GM18867 (cell line): ENCODE data around the gene PDGFRB.
"Not testable (repeated sequence)": the region's sequence is repeated elsewhere in the genome, so short reads cannot be mapped to it uniquely, and the experiment has no call there.

Source experiments
- ATAC-seq: cut with Tn5 transposase; IDR thresholded peaks from one replicate; pipeline ENCODE4 v1.9.1; 2021; ENCODE audit warnings: mild to moderate bottlenecking, moderate library complexity; ENCODE audit not compliant: unreplicated experiment

The PDGFRB gene

DNA sequence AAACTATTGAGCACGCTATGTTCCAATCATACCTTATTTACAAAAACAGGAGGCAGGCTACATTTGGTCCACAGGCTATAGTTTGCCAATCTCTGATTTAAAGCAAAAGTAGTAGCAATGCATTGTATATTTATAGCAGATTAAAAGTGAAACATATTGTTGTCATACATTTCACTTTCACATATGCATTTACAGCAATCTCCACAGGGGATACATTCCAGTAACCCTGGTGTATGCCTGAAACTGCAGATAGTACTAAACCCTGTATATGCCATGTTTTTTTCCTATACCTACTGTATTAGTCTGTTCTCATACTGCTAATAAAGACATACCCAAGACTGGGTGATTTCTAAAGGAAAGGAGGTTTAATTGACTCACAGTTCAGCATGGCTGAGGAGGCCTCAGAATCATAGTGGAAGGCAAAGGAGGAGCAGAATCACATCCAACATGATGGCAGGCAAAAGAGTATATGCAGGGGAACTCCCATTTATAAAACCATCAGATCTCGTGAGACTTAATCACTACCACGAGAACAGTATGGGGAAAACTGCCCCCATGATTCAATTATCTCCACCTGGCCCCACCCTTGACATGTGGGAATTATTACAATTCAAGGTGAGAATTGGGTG, 63.4 kb downstream of the PDGFRB start:
- no peak for ATAC-seq

DNA sequence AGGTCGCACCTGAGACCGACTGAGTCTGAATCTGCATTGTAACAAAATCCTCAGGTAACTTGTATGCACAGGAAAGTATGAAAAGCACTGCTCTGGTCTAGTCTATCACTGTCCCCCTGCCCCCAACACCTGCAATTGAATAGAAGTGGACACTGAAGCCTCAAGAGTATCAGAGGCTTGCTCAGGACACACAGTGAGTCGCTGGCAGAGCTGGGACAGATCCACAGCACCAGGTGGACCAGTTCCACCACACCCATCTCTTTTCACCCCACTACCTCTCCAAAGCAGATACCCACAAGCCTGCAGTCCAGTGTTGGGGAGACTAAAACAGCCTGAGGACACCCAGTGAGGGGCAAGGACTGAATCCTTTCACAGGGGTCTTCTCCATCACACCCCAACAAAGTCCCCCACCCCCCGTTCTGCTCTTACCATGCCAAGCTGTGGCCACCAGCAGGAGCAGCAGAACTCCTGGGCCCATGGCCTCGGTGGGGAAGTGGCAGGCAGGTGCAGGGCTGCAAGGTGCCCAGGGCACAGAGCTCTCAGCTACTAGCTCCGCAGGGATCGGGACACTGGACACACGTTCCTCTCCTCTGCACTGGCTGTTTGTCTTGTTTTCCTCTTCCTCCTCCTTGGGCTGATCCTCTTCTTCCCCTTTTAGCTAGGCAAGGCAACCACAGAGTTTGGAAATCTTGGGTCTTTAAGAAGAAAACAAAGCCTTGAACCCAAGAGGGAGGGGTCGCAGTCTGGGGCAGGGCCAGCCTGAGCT, 69.5 kb downstream of the PDGFRB start, which contains the start of gene CSF1R:
Gene CSF1R, minus strand, starts transcription at position 605 of the 766 bp plus-strand sequence. Its CDS starts 127 bp downstream, at position 478.
- ATAC-seq = no peak

DNA sequence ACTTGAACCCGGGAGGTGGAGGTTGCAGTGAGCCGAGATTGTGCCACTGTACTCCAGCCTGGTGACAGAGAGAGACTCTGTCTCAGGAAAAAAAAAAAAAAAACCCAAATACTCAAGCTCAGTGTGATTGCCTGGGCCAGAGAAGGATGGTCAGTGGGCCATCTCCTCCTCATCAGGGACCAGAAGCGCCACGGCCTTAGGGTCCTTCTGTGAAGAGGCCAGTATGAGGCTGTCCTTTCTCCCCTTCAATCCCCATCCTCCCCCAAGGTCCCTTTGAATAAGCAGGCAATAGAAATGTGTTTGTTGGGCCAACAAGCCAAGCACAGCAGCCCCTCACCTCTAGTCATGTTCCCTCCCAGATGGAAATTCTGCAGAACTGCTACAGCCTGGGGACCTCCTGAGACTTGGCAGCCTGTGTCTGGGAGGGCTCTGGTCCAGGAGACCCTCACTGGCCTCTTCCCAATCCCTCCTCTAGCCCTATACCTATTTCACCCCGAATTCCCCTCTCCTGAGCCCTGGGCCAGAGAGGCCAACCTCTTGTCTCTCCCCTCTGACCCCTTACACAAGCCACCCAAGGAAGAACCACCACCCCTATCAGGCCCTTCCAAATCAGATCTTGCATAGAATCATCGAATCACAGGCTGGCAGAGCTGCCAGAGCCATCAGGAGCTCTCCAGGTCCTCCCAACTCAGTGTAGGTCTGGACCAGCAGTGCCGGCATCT, 70.3 kb downstream of the PDGFRB start:
- ATAC-seq = no peak

DNA sequence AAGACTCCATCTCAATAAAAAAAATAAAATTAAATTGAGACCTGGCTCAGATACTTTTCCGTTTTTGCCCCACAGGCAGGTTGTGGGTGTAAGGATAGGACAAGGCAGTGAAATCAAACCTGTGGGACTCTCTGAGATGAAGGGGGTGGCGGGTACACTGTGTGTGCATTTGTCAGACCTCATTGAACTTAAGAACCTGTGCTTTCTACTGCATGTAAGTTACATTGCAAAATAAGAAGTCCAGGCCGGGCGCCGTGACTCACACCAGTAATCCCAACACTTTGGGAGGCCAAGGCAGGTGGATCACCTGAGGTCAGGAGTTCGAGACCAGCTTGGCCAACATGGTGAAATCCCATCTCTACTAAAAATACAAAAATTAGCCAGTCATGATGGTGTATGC, 70.9 kb downstream of the PDGFRB start:
- ATAC-seq = not testable (repeated sequence)

DNA sequence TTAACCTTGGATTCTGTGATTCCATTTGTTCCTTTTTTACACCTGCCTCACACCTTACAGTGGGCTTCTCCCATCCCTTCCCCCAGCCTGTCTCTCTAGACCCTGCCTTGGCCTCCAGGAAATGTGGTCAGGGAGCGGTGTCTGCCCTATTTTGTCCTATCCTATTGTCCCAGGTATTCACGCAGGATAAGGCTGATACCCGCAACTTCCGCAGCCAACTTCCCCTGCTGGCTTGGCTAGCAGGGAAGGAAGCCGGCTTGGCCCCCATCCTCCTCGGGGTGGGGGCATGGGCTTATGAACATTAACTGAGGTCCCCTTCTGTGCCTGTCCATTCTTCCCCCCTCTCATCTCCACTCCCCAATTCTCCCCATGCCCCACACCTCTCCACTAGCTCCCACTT, 72.8 kb downstream of the PDGFRB start:
- no peak for ATAC-seq

DNA sequence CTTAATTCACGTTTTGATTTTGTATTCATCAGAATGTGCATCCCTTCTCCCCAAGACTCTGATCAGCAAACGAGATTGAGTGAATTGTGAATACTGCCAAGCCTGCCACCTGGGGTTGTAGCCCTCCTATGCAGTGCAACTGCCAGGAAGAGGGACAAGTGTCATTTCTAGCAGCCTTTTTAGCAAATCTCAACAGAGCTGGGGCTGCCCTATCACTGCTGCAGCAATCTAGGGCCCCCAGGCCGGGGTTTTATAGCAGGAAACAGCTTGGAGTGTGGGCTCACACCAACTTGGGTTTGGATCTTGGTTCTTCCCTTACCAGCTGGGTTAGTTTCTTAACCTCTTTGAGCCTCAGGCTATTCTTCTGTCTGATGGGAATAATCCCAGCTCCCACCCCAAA, 73.3 kb downstream of the PDGFRB start:
- ATAC-seq = no peak

DNA sequence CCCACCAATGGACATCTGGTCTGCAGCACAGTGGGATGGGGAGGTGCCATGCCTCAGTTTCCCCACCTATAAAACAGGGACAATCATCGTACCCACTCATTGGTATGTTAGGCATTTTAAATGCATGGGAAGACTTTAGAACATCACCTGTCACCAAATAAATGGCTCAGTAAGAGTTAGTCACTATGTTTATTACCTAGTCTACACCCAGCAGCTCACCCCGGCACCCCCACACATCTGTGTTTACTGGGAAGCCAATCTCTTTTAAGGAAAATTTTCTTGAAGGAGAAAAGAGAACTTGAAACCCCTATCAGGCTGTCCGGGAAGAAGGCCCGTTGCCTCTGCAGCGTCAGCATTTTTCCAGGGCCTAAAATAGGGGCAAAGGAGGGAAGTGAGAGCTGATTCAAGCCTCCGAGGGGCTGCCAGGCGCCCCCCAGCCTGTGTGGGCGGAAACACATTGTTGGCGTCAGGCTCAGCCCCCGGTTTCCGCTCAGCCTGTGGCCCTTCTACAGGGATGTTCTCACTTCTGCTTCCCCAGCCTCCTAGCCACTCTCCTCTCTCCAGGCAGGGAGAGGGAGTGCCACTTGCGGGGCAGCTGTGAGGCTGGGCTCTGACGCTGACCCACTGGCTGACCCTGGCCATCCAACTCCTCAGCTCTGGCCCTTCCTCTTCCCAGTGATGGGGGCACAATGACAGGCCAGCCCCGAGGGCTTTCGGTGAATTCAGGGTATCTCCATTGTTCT, 73.9 kb downstream of the PDGFRB start:
- ATAC-seq = no peak

DNA sequence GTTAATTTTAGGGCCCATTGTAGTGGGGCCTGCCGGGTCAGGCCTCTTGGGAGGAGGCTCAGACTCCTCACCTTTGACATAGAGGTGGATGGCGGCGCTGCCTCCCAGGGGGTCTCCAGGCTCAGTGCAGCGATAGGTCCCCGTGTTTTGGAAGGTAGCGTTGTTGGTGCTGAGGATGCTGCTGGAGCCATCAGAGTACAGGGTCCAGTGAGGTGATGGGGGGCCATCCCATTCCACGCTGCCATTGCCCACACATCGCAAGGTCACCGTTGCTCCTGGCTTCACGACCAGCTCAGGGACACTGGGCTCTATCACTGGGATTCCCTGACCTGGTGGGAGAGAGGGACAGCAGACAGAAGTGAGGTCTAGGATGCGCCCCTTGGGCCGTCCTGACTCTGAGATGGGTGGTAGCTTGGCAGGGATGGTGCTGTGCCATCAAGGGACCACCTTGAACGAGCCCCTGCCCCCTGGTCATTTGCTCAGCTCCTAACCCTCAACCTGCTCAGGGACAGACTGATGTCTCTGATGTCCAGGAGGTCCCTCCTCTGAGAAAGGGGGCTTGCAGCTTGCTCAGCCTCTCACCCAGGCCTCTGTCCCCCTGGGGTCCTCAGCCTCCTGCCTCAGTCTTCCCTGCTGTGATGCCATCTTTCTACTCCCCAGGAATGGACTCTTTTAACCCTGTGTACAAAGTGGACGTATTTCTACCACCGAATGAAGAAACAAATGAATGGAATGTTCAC, 74.8 kb downstream of the PDGFRB start:
- no peak for ATAC-seq

DNA sequence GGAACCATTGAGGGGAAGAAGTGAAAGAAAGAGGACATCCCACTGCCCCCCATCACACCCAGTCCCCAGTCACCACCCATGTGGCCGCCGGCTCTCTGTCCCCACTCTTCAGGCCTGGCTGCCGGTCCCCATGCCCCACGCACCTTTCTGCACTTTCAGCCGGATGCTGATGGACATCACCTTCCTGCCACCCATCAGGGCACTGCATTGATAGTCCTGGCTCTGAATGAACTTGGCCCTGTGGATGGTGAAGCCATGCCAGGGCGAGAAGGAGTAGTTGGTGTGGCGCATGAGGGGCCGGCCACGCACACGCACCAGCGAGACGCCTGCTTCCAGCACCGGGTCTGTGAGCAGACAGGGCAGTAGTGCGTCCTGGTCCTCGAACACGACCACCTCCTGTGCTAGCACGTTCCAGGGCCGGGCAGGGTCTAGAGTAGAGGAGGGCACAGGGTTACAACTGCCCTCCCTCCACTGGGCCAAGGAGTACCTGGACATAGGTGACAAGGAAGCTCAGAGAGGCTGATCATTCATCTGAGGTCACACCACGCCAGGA, 75.7 kb downstream of the PDGFRB start:
- no peak for ATAC-seq

DNA sequence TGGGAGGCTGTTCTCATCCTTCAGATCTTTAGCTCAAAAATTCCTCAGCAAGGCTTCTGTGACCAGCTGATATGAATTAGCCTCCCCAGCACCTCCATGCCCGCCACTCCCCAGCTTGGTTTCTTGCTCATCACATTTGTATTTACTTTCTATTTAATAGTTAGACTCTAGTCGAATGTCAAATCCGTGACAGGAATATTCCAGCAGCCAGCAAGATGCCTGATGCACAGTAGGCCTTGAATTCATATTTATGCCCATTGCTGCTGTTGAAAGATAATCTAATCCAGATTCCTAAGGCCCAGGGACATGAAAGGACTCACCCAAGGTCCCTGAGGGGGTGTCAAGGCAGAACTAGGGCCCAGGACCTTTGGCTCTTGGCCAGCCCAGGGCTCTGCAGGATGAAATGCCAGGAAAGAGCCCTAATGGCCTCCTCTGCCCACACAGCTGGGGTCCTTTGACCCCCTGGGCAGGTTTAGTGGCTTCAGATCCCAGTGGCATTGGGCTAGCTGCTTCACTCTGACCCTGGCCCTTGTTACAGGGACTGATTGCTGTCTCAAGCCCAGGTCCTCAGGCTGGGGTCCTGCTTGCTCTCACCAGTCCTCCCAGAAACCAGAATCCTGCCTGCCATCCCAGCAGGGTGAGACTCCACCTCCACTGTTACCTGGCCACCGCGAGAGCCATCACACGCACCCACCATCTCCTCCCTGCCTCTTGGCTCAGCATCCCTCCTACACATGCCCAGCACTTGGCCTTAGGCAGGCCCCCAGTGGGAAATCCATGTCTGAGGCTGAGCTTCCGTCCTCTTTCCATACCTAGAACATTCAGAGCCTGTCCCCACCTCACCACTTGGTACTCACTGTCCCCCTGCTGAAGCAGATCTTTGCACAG, 76.6 kb downstream of the PDGFRB start:
- no peak for ATAC-seq

DNA sequence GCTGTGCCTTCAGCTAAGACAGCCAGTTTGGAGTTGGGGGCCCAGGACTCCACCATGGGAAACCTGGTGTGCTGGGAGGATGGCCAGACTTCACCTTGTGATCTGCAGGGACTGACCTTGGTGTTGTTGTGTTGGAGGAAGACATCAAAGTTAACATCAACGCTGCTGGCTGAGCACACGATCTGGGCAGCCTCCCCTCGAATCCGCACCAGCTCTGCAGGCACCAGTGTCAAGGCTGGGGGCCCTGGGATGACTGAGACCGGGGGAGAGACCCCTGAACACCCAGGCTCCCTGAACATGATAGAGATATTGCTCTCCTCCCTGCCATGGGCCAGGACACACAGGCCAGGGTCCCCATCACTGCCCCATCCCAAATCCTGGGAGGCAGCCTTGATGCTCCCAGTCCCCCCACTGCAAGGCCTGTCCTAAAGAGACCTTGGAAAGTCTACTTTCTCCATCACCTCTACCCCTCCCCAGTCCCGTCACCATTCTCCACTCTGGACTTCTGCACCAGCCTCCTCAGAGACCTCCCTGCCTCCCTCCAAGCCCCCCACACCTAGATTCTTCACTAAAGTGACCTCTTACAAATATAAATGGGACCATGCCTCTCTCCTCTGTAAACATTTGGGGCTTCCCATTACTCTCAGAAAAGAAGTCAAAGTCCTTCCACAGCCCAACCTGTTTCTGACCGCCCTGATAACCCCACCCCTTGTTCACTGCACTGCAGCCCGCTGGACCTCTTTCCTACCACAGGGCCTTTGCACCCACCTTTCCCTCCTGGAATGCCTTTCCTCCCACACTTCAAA, 77.4 kb downstream of the PDGFRB start:
- no peak for ATAC-seq

DNA sequence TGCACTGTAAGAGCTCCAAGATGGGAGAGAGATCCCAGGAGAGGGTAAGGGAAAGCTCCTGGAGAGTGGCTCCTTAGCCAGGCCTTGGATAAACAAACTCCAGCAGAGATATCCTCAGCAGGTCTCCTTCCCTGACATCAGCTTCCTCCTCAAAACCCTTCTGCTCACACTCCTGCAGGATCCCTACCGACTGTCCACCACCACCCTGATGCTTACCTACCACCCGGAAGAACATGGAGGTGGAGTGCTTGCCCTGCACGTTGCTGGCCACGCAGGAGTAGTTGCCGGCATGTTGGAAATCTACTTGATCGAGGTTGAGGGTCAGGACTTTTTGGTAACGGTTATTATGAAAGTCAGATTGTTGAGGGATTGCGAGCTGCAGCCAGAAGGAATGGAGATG, 78.6 kb downstream of the PDGFRB start:
- no peak for ATAC-seq

DNA sequence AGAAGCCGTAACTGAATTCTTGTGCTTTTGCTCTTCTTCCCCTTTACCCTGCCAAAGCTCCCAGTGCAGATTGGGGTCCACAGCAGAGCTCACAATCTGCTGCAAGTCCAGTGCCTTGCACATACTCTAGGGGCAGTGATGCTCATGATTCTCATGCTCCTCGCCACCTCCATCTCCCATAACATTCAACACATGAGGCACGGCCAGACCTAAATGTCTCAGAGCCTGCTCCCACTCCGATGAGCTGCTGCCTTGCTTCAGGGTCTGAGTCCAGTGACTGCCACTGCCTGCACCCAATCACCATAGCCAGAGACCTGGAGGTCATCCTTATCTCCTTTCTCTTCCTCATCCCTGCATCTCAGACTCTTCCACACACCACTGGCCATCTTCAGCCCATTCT, 79.8 kb downstream of the PDGFRB start:
- no peak for ATAC-seq

DNA sequence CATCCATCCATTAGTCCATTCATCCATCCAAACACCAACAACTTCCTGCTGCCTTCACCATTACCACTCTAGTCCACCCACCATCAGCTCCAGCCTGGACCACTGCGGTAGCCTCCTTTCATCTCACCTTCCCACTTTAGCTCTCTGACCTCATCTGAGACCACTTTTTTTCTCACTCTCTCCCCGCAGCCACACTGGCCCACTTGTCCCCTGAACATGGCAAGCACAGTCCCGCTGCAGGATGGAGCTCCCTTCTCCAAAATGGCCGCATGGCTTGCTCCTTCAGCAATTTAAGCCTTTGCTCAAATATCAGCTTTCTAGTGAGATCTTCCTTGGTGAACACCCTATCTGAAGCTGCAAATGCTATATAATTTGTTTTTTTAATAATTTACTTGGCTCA, 80.4 kb downstream of the PDGFRB start:
- no peak for ATAC-seq

DNA sequence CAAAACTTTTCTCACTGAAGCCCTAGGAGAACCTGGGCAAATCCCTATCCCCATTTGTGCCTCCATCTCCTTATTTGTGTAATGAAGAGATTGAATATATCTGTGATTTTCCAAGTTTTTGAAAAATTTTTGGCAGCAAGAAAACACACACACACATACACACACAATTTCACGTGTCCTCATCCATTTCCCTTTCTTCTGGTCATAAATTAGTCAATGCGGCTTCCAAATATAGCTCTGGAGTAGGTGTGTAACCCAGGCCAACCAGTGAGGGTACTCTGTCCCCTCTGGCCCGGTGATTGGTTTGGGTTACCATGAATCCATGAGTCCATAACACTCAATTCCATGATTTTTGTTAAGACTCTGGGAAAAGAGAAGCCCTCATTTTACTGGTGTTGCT, 82.0 kb downstream of the PDGFRB start:
- no peak for ATAC-seq

DNA sequence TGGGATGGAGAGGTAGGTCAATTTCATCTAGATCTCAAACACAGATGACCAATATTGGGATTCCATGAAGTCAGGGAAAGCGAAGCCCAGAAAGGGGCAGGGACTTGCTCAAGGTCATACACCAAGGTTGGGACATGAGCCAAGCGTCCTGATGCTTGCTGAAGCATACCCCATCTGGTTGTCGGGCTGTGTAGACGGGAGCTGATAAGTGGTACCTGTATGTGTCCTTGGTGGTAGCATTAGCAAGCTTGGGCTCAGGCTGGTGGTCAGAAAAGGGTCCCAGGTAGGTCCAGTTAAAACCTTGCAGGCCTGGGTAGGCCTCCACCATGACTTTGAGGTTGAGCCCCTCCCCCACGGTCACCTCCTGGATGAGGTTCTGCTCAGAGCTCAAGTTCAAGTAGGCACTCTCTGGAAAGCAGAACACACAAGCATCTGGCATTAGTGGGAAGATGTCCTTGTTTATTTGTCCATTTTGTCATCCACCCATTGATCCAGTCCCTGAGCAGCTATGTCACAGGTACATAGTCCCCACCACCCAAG, 82.5 kb downstream of the PDGFRB start:
- no peak for ATAC-seq

DNA sequence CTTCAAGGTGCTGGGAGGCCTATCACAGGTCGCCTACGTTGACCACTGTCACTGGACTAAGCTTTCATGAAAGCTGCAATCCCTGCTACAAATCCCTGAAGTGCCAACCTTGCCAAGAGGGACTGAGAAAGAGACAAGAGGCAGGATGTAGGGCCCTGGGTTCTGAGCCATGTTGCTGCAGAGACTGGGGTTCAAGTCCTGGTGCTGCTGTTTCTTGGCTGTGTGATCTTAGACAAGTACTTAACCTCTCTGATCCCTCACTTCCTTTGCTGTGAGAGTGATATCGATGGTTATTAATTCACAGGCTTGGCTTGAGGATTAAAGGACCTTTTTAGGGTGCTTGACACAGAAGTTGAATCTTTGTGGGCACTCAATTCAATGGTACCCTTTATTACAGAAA, 84.8 kb downstream of the PDGFRB start:
- ATAC-seq = no peak
